ENCODE data around the gene SENP1.

DNA sequence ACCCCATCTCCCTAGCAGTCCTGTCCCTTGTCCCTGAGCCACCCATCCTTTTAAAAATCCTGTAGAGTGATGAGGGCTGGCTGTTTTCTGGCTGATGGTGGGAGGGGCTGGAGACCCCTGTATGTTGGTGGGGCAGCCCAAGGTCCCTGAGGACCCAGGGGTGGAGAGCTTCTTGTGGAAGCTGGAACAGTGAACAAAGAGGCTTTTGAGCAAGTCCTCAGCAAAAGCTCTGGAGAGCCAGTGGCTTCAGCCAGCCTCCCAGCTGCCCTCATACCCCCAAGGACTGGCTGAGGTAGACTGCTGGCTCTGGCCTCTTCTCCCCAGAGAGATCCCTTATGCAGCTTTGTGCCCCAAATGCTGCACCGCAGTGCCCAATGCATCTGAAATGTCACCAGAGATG is 72.4 kb downstream of the SENP1 start:
- TF ChIP-seq CTCF (IDR thresholded peaks at IDR 0.05) (no peak), POLR2A (IDR thresholded peaks at IDR 0.05) (no peak)
